ENCODE results near the gene HIBADH.
"Not testable (repeated sequence)": the region's sequence is repeated elsewhere in the genome, so short reads cannot be mapped to it uniquely, and the experiment has no call there.

Gene HIBADH

GRCh38 chr7:27678617-27679260, 16.1 kb upstream of the HIBADH start:
- H3K27ac ChIP-seq (replicated peaks) = no peak overlapping the region
- no peaks in the 10 kb centered on the region for H3K27me3 ChIP-seq (ENCODE audit: insufficient read depth, poor library complexity, severe bottlenecking)
- H3K4me3 ChIP-seq (replicated peaks; ENCODE audit: insufficient read depth, low read length) = no peak overlapping the region
- DNase-seq (ENCODE audit: low read depth in 1 of 2, low spot score in 1 of 2) = no peak
- TF ChIP-seq REST (IDR thresholded peaks at IDR 0.05; ENCODE audit: insufficient replicate concordance, low read depth) = no peak
- TF ChIP-seq POLR2AphosphoS5 (IDR thresholded peaks at IDR 0.05; ENCODE audit: low read depth) = no peak
- no peak for TF ChIP-seq SPI1 (IDR thresholded peaks at IDR 0.05; ENCODE audit: borderline replicate concordance, low read depth)
- no peak for TF ChIP-seq CTCF (IDR thresholded peaks at IDR 0.05; ENCODE audit: insufficient read depth, low read length)
- TF ChIP-seq GABPA (IDR thresholded peaks at IDR 0.05; ENCODE audit: low read depth) = no peak

- TF ChIP-seq SPI1 (IDR thresholded peaks at IDR 0.05; ENCODE audit: borderline replicate concordance, low read depth) = no peak
- no peak for TF ChIP-seq POLR2AphosphoS5 (IDR thresholded peaks at IDR 0.05; ENCODE audit: low read depth)
- TF ChIP-seq REST (IDR thresholded peaks at IDR 0.05; ENCODE audit: insufficient replicate concordance, low read depth) = no peak
- TF ChIP-seq CTCF (IDR thresholded peaks at IDR 0.05; ENCODE audit: insufficient read depth, low read length) = no peak
- no peak for TF ChIP-seq GABPA (IDR thresholded peaks at IDR 0.05; ENCODE audit: low read depth)
- Histone ChIP-seq H3K4me3 (replicated peaks; ENCODE audit: insufficient read depth, low read length) (no peak overlapping the region), H3K27ac (replicated peaks) (no peak overlapping the region), H3K27me3 (ENCODE audit: insufficient read depth, poor library complexity, severe bottlenecking) (no peaks in the 10 kb centered on the region)
- DNase-seq (ENCODE audit: low read depth in 1 of 2, low spot score in 1 of 2) = no peak
Measured at GRCh38 chr7:27677912-27678612, 15.4 kb upstream of the HIBADH start.

- not testable (repeated sequence) for H3K27me3 ChIP-seq (ENCODE audit: insufficient read depth, poor library complexity, severe bottlenecking); DNase-seq (ENCODE audit: low read depth in 1 of 2, low spot score in 1 of 2); H3K27ac ChIP-seq (replicated peaks); H3K4me3 ChIP-seq (replicated peaks; ENCODE audit: insufficient read depth, low read length)
Measured at GRCh38 chr7:27674126-27674525, 11.4 kb upstream of the HIBADH start.

- no peaks in the 10 kb centered on the region for H3K27me3 ChIP-seq (ENCODE audit: insufficient read depth, poor library complexity, severe bottlenecking)
- no peak for TF ChIP-seq GABPA (IDR thresholded peaks at IDR 0.05; ENCODE audit: low read depth)
- TF ChIP-seq CTCF (IDR thresholded peaks at IDR 0.05; ENCODE audit: insufficient read depth, low read length) = no peak
- TF ChIP-seq REST (IDR thresholded peaks at IDR 0.05; ENCODE audit: insufficient replicate concordance, low read depth) = no peak
- no peak for TF ChIP-seq SPI1 (IDR thresholded peaks at IDR 0.05; ENCODE audit: borderline replicate concordance, low read depth)
- no peak for TF ChIP-seq POLR2AphosphoS5 (IDR thresholded peaks at IDR 0.05; ENCODE audit: low read depth)
- H3K4me3 ChIP-seq (replicated peaks; ENCODE audit: insufficient read depth, low read length) = no peak overlapping the region
- H3K27ac ChIP-seq (replicated peaks) = no peak overlapping the region
- no peak for DNase-seq (ENCODE audit: low read depth in 1 of 2, low spot score in 1 of 2)
Measured at GRCh38 chr7:27671675-27672074, 9.0 kb upstream of the HIBADH start.
